Adrenal gland (tissue), 12 donors: ENCODE measurements around the gene FREM3. TPM values are rescaled to one million over a fixed set of nuclear protein-coding genes. Genes with fewer than 3 reads are reported as not detected.

Experiments
- DNase-seq, 7 donors: peaks; one replicate each; pipeline ENCODE4 v3.0.0-alpha.2; 2019 to 2020
- H3K27ac ChIP-seq, 5 donors: fragments of 200-600 bp; sonication (generic) in 4 of 5; 1 replicate in 3 of 5; 2 replicates in 2 of 5; pipeline versions ENCODE4 v1.5.1 to v1.8.0; 2016 to 2020; ENCODE audit warnings: mild to moderate bottlenecking in 1 of 5
- H3K27me3 ChIP-seq: fragments of 200-600 bp; 2 replicates; pipeline ENCODE4 v1.8.0; 2021
- H3K36me3 ChIP-seq, 2 donors: fragments of 200-600 bp; replicated peaks in 1 of 2; 1 replicate in 1 of 2; 2 replicates in 1 of 2; pipeline versions ENCODE4 v1.5.1 to v1.8.0; 2018 to 2022
- H3K4me1 ChIP-seq, 2 donors: fragments of 200-600 bp; replicated peaks in 1 of 2; 1 replicate in 1 of 2; 2 replicates in 1 of 2; pipeline versions ENCODE4 v1.5.1 to v1.8.0; 2018 to 2021
- H3K4me3 ChIP-seq, 4 donors: fragments of 200-600 bp; sonication (generic) in 3 of 4; one replicate each; pipeline ENCODE4 v1.5.1; 2016 to 2018
- H3K9me3 ChIP-seq, 3 donors: fragments of 200-600 bp; sonication (generic) in 1 of 3; replicated peaks in 1 of 3; 1 replicate in 2 of 3; 2 replicates in 1 of 3; pipeline versions ENCODE4 v1.5.1 to v1.8.0; 2016 to 2021
- CTCF ChIP-seq, 6 experiments: fragments of 450-650 bp in 4 of 6; fragments of 200-600 bp in 2 of 6; sonication (generic) in 1 of 6; IDR thresholded peaks; 1 replicate in 5 of 6; 2 replicates in 1 of 6; pipeline versions ENCODE4 v1.5.1 to v1.8.0; 2016 to 2021; ENCODE audit warnings: antibody characterized with exemption in 6 of 6, mild to moderate bottlenecking in 2 of 6, moderate library complexity in 1 of 6
- POLR2A ChIP-seq, 2 donors: fragments of 450-650 bp; IDR thresholded peaks; one replicate each; pipeline ENCODE4 v1.6.1; 2017; ENCODE audit warnings: antibody characterized with exemption in 2 of 2, mild to moderate bottlenecking in 2 of 2, moderate library complexity in 1 of 2
- WGBS, 4 donors: extraction: QIAGEN DNeasy Blood & Tissue Kit in 2 of 4; methylation state at CpG; one replicate each; pipeline versions ENCODE4 v1.1.5 to v1.1.7; 2013 to 2017; 5-methylcytosine and 5-hydroxymethylcytosine counted together
- intact Hi-C, 2 donors: fragments of 100-400 bp; cut with DNase I; formaldehyde crosslinking; loops; one replicate each; pipeline versions ENCODE4 v1.14.1 to v1.15.0; 2022 to 2023
- polyA plus RNA-seq, 3 donors: library from polyadenylated mRNA; stranded (reverse); fragments of 200-250 nt in 2 of 3; fragments of 350-450 nt in 1 of 3; fragmentation: Illumina TruSeq in 1 of 3; extraction: RNeasy Lipid Tissue Mini Kit (QIAGEN cat#74804) in 1 of 3; gene quantifications; one replicate each; pipeline ENCODE4 v1.2.3, GENCODE V29; 2013 to 2014
- total RNA-seq, 9 donors: library from RNA; depleted of rRNA in 4 of 9; stranded (reverse); fragments of >200 nt in 4 of 9; fragments of 120-200 nt in 1 of 9; fragmentation: NEBNext Ultra II Directional in 1 of 9; extraction: Animal tissue kit (Norgen Biotek cat#: 25700) in 1 of 9; gene quantifications; one replicate each; pipeline versions ENCODE4 v1.1.0 to v1.2.4, GENCODE V29; 2013 to 2023
- donor health status: healthy with polysubstance abuse.
- donor health status: Bipolar disorder and iron deficiency.
- donor health status: DM: yes; HTN: yes; CAD: no.
- donor health status: DM: no; HTN: no; CAD: no.
- donor health status: DM: no; HTN: no; CAD: no.
- donor health status: DM: yes; HTN: yes; CAD: no.

The FREM3 gene
- total and polyA plus RNA-seq, 12 donors: 0.06 to 0.22 TPM; not detected in 10

GRCh38 chr4:143586080-143586479, 114.4 kb downstream of the FREM3 start:
- TF ChIP-seq CTCF (IDR thresholded peaks at IDR 0.05) (no peak), POLR2A (IDR thresholded peaks at IDR 0.05) (no peak)
- intact Hi-C loops: no loop called here

GRCh38 chr4:143585548-143585947, 114.9 kb downstream of the FREM3 start:
- whole genome bisulfite sequencing, 4 donors: 87 to 94% (median 91%) methylated on average over 6 of the region's 6 CpGs
- TF ChIP-seq CTCF (IDR thresholded peaks at IDR 0.05) (no peak), POLR2A (IDR thresholded peaks at IDR 0.05) (no peak)
- intact Hi-C loops: no loop called here
- H3K9me3 ChIP-seq: no peaks in the 10 kb centered on the region
- H3K27ac ChIP-seq: no peak overlapping the region
- H3K4me3 ChIP-seq: no peak overlapping the region
- H3K27me3 ChIP-seq: no peaks in the 10 kb centered on the region
- no peak for DNase-seq
- no peaks in the 10 kb centered on the region for H3K36me3 ChIP-seq
- H3K4me1 ChIP-seq: no peaks in the 10 kb centered on the region

More at GRCh38 chr4:143586080-143586479, 114.4 kb downstream of the FREM3 start:
- Histone ChIP-seq H3K27ac (no peak overlapping the region), H3K9me3 (no peaks in the 10 kb centered on the region), H3K4me3 (no peak overlapping the region), H3K27me3 (no peaks in the 10 kb centered on the region), H3K36me3 (no peaks in the 10 kb centered on the region), H3K4me1 (no peaks in the 10 kb centered on the region)
- DNase-seq: no peak

- no peaks in the 10 kb centered on the region for H3K36me3 ChIP-seq
- DNase-seq: no peak
- H3K4me3 ChIP-seq: no peak overlapping the region
- H3K27me3 ChIP-seq: no peaks in the 10 kb centered on the region
- no peaks in the 10 kb centered on the region for H3K9me3 ChIP-seq
- H3K27ac ChIP-seq: no peak overlapping the region
- 81 to 95% (median 89%) methylated on average over 3 of the region's 3 CpGs; no CpG with 5 or more reads in 1 of the 4 donors for WGBS, 4 donors
- TF ChIP-seq POLR2A (IDR thresholded peaks at IDR 0.05): no peak
- TF ChIP-seq CTCF (IDR thresholded peaks at IDR 0.05): no peak
- intact Hi-C loops: no loop called here
- no peaks in the 10 kb centered on the region for H3K4me1 ChIP-seq
Observed at GRCh38 chr4:143581331-143581946, 119.0 kb downstream of the FREM3 start.

GRCh38 chr4:143575331-143575730, 125.1 kb downstream of the FREM3 start:
- DNase-seq: no peak
- Histone ChIP-seq H3K27ac (no peak overlapping the region), H3K4me1 (no peaks in the 10 kb centered on the region), H3K36me3 (no peaks in the 10 kb centered on the region), H3K27me3 (no peaks in the 10 kb centered on the region), H3K4me3 (no peak overlapping the region), H3K9me3 (no peaks in the 10 kb centered on the region)
- TF ChIP-seq CTCF (IDR thresholded peaks at IDR 0.05): no peak
- TF ChIP-seq POLR2A (IDR thresholded peaks at IDR 0.05): no peak
- intact Hi-C loops: no loop called here
